B cell (primary cell): Measurements from ENCODE around the gene IL17RA. TPM values are rescaled to one million over a fixed set of nuclear protein-coding genes. Genes with fewer than 3 reads are reported as not detected.

Experiments used
- ATAC-seq: fragments of 200-7000 bp; cut with Tn5 transposase; one replicate; pipeline ENCODE4 v1.10.0; 2021; ENCODE audit warnings: low read depth, mild to moderate bottlenecking, moderate number of reproducible peaks, moderate library complexity
- CTCF ChIA-PET: fragments of 350-600 bp; sonication (Branson Sonifier 250); formaldehyde crosslinking; loops from one replicate; lab custom pipeline; 2021; ENCODE audit warnings: antibody characterized with exemption, inconsistent platforms; lab: Charles Lee
- POLR2A ChIA-PET: fragments of 350-600 bp; sonication (Branson Sonifier 250); formaldehyde crosslinking; loops from one replicate; lab custom pipeline; 2021; ENCODE audit warnings: antibody characterized with exemption; lab: Charles Lee
- DNase-seq: peaks from one replicate; pipeline ENCODE4 v3.0.0; 2013
- H2AFZ ChIP-seq: 2 replicates; pipeline ENCODE4 v1.6.1; 2012; ENCODE audit warnings: mild to moderate bottlenecking, low read depth, low read length; ENCODE audit not compliant: insufficient read depth, poor library complexity, severe bottlenecking
- H3K27ac ChIP-seq, 2 donors: 1 replicate in 1 of 2; 2 replicates in 1 of 2; pipeline ENCODE4 v1.5.1; 2012 to 2013; ENCODE audit warnings: low read length in 2 of 2, mild to moderate bottlenecking in 2 of 2, moderate library complexity in 1 of 2
- H3K27me3 ChIP-seq, 4 experiments: fragments of 200-600 bp in 1 of 4; sonication (generic) in 1 of 4; replicated peaks in 1 of 4; 1 replicate in 2 of 4; 2 replicates in 2 of 4; pipeline versions ENCODE4 v1.6.1 to v1.7.0; 2013 to 2016; ENCODE audit warnings: low read length in 3 of 4, mild to moderate bottlenecking in 2 of 4, mixed read lengths in 1 of 4, moderate library complexity in 1 of 4; ENCODE audit not compliant: insufficient read depth in 4 of 4, control insufficient read depth in 3 of 4; ENCODE audit errors: control extremely low read depth in 1 of 4
- H3K36me3 ChIP-seq, 2 experiments: replicated peaks in 1 of 2; 1 replicate in 1 of 2; 2 replicates in 1 of 2; pipeline versions ENCODE4 v1.6.1 to v1.7.1; 2013; ENCODE audit warnings: low read length in 1 of 2; ENCODE audit not compliant: insufficient read depth in 2 of 2, control insufficient read depth in 1 of 2; ENCODE audit errors: control extremely low read depth in 1 of 2, extremely low read depth in 1 of 2
- H3K4me1 ChIP-seq, 2 donors: fragments of 200-600 bp in 1 of 2; sonication (generic) in 1 of 2; 1 replicate in 1 of 2; 2 replicates in 1 of 2; pipeline versions ENCODE4 v1.5.1 to v1.6.1; 2013 to 2017; ENCODE audit warnings: low read length in 2 of 2; ENCODE audit not compliant: control insufficient read depth in 2 of 2, insufficient read depth in 2 of 2
- H3K4me2 ChIP-seq: replicated peaks from 2 replicates; pipeline ENCODE3; 2012; ENCODE audit warnings: mild to moderate bottlenecking, low read depth, low read length; ENCODE audit not compliant: poor library complexity, severe bottlenecking
- H3K4me3 ChIP-seq, 5 experiments: fragments of 200-600 bp in 1 of 5; sonication (generic) in 1 of 5; 1 replicate in 3 of 5; 2 replicates in 2 of 5; pipeline versions ENCODE4 v1.5.1 to v1.7.0; 2011 to 2016; ENCODE audit warnings: low read length in 4 of 5, mild to moderate bottlenecking in 4 of 5, low read depth in 2 of 5, control low read depth in 1 of 5, moderate library complexity in 1 of 5; ENCODE audit not compliant: insufficient read depth in 1 of 5; ENCODE audit errors: control extremely low read depth in 1 of 5, extremely low read depth in 1 of 5
- H3K79me2 ChIP-seq: fragments of 200-600 bp; sonication (generic); one replicate; pipeline ENCODE4 v1.6.0; 2016; ENCODE audit warnings: low read length; ENCODE audit not compliant: control insufficient read depth, insufficient read depth
- H3K9ac ChIP-seq: fragments of 200-600 bp; sonication (generic); 2 replicates; pipeline ENCODE4 v1.6.1; 2017; ENCODE audit warnings: mild to moderate bottlenecking, low read length, moderate library complexity
- H3K9me3 ChIP-seq, 3 donors: one replicate each; pipeline versions ENCODE4 v1.6.1 to v1.7.1; 2013; ENCODE audit warnings: low read length in 2 of 3; ENCODE audit not compliant: control insufficient read depth in 2 of 3, insufficient read depth in 1 of 3; ENCODE audit errors: control extremely low read depth in 1 of 3
- H4K20me1 ChIP-seq: 2 replicates; pipeline ENCODE4 v1.6.0; 2012; ENCODE audit warnings: mild to moderate bottlenecking, low read length; ENCODE audit not compliant: insufficient read depth, control insufficient read depth, poor library complexity, severe bottlenecking
- H3K27ac Mint-ChIP-seq: one replicate; pipeline ENCODE4 v1.8.0; 2021; ENCODE audit warnings: mixed read lengths
- H3K27me3 Mint-ChIP-seq: one replicate; pipeline ENCODE4 v1.8.0; 2021; ENCODE audit warnings: mixed read lengths
- H3K4me1 Mint-ChIP-seq: one replicate; pipeline ENCODE4 v1.8.0; 2021; ENCODE audit warnings: mixed read lengths
- H3K4me3 Mint-ChIP-seq: one replicate; pipeline ENCODE4 v1.8.0; 2021; ENCODE audit warnings: mixed read lengths
- H3K9me3 Mint-ChIP-seq: one replicate; pipeline ENCODE4 v1.8.0; 2022; ENCODE audit warnings: mixed read lengths; ENCODE audit not compliant: insufficient read depth
- EZH2 ChIP-seq: IDR thresholded peaks from 2 replicates; pipeline ENCODE4 v1.6.1; 2012; ENCODE audit warnings: borderline replicate concordance, low read depth, mild to moderate bottlenecking, moderate library complexity, low read length; ENCODE audit not compliant: insufficient read depth, poor library complexity, severe bottlenecking
- WGBS: methylation state at CpG from one replicate; pipeline ENCODE4 v1.1.5; 2013; ENCODE audit warnings: missing lambda C conversion rate; ENCODE audit not compliant: insufficient coverage; 5-methylcytosine and 5-hydroxymethylcytosine counted together
- intact Hi-C: fragments of 100-400 bp; cut with micrococcal nuclease; formaldehyde crosslinking; loops from one replicate; pipeline ENCODE4 v1.10.0; 2022
- polyA plus RNA-seq: library from polyadenylated mRNA; depleted of rRNA; stranded (reverse); fragments of >200 nt; gene quantifications from 2 replicates; pipeline ENCODE4 v1.2.3, GENCODE V29; 2012
- total RNA-seq, 2 donors: library from RNA; stranded (reverse); fragments of 120-200 nt in 1 of 2; gene quantifications; 1 replicate in 1 of 2; 2 replicates in 1 of 2; pipeline versions ENCODE4 v1.2.3 to v1.2.4, GENCODE V29; 2013 to 2022
- TF ChIP-seq, protein P1 (sequence below): fragments of 200-600 bp; IDR thresholded peaks from one replicate; pipeline ENCODE4 v1.8.0; 2022; ENCODE audit warnings: antibody characterized with exemption, mild to moderate bottlenecking

The IL17RA gene
- total and polyA plus RNA-seq, 2 donors (not counting 1 experiment from before 2014, with no cell fraction given): 8.1 to 24.6 TPM

DNA sequence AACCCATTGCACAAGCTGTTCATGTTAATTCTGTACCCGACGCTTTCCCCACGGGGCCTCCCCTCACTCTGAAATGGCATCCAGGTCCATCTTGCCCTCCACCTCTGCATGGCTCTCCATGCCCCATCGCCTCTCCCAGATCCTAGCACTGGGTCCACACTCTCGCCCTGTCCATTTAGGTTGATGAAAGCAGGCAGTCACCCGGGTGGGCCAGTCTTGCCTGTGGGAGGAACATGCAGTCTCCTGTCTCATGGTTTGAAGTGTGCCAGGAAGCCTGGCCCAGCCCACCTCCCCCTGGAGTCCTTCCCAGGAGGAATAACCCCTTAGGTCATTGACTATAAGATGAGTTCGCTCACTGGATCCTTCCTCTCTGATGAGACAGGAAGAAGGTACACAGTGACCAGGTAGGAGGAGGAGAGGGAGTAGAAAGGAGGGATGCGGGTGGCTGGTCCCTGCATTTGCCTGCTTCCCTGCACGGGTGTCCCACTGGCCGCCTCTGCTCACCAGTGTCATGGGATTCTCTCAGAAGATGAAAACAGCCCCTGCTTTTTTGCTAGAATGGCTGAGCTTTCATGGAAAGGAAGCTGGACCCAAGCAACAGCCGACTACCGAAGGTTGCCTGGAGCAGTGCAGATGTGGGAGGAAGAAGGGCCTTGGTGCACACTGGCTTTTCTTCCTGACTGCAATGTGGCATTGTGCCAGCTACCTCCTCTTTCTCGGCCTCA is 29.5 kb downstream of the IL17RA start:
- ATAC-seq: no peak
- H3K79me2 ChIP-seq: no peaks in the 10 kb centered on the region
- POLR2A ChIA-PET: no interaction called here

DNA sequence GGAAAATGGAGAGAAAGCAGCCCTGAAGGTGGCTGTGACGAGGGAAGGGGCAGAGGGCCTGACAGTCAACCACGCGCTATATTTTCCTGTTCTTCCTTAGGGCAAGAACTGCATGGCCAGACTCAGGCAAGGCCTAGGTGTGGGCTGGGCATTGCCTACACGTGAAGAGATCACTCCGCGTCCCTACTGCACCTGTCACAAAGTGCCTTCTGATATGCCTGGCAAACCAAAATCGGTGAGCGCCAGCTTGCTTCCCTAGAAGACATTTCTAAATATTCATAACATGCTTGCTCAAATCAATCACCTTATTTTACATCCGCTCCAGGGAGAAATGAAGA is 30.1 kb downstream of the IL17RA start:
- peaks cover 0 to 16% (median 2%) of the 10 kb centered on the region in 4 experiments for H3K27me3 ChIP-seq
- H3K4me3 ChIP-seq: no peak overlapping the region
- peaks cover 0 to 1% of the 10 kb centered on the region in 2 experiments for H3K36me3 ChIP-seq
- peaks cover 16% of the 10 kb centered on the region for H3K27me3 Mint-ChIP-seq
- POLR2A ChIA-PET: no interaction called here
- WGBS: 74% methylated on average over 6 of the region's 9 CpGs
- no peak overlapping the region for H3K4me3 Mint-ChIP-seq
- H3K4me2 ChIP-seq: no peak overlapping the region
- ATAC-seq: no peak
- peaks cover 34% of the 10 kb centered on the region for H3K4me1 Mint-ChIP-seq
- no peak overlapping the region for H3K27ac ChIP-seq
- H3K4me1 ChIP-seq: peaks cover 24 to 33% of the 10 kb centered on the region in 2 donors
- intact Hi-C loops: no loop called here
- no peak for TF ChIP-seq EZH2
- TF ChIP-seq, protein P1, sequence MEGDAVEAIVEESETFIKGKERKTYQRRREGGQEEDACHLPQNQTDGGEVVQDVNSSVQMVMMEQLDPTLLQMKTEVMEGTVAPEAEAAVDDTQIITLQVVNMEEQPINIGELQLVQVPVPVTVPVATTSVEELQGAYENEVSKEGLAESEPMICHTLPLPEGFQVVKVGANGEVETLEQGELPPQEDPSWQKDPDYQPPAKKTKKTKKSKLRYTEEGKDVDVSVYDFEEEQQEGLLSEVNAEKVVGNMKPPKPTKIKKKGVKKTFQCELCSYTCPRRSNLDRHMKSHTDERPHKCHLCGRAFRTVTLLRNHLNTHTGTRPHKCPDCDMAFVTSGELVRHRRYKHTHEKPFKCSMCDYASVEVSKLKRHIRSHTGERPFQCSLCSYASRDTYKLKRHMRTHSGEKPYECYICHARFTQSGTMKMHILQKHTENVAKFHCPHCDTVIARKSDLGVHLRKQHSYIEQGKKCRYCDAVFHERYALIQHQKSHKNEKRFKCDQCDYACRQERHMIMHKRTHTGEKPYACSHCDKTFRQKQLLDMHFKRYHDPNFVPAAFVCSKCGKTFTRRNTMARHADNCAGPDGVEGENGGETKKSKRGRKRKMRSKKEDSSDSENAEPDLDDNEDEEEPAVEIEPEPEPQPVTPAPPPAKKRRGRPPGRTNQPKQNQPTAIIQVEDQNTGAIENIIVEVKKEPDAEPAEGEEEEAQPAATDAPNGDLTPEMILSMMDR: no peak
- no peaks in the 10 kb centered on the region for H3K9me3 Mint-ChIP-seq
- no peak overlapping the region for H2AFZ ChIP-seq
- no peak overlapping the region for H3K27ac Mint-ChIP-seq
- no peak for DNase-seq
- H3K9ac ChIP-seq: no peak overlapping the region
- H3K9me3 ChIP-seq: peaks cover 0 to 3% (median 0%) of the 10 kb centered on the region in 3 donors
- no peaks in the 10 kb centered on the region for H4K20me1 ChIP-seq
- no peaks in the 10 kb centered on the region for H3K79me2 ChIP-seq
- CTCF ChIA-PET: no interaction called here

More for the DNA sequence above, 29.5 kb downstream of the IL17RA start:
- no peak for TF ChIP-seq EZH2
- TF ChIP-seq, protein P1: no peak
- 68% methylated on average over 13 of the region's 13 CpGs for WGBS
- Histone ChIP-seq H2AFZ (no peak overlapping the region), H3K27ac (no peak overlapping the region), H3K4me1 (peaks cover 19 to 33% of the 10 kb centered on the region in 2 donors), H4K20me1 (no peaks in the 10 kb centered on the region), H3K9me3 (peaks cover 0 to 1% (median 0%) of the 10 kb centered on the region in 3 donors), H3K36me3 (peaks cover 0 to 7% of the 10 kb centered on the region in 2 experiments), H3K4me3 (no peak overlapping the region), H3K4me2 (no peak overlapping the region), H3K9ac (no peak overlapping the region), H3K27me3 (peaks cover 0 to 11% (median 2%) of the 10 kb centered on the region in 4 experiments)
- Mint-ChIP-seq H3K4me3 (no peak overlapping the region), H3K27me3 (peaks cover 16% of the 10 kb centered on the region), H3K9me3 (no peaks in the 10 kb centered on the region), H3K4me1 (peaks cover 34% of the 10 kb centered on the region), H3K27ac (no peak overlapping the region)
- CTCF ChIA-PET: no interaction called here
- DNase-seq: no peak
- intact Hi-C loops: no loop called here
